Natural killer cell (primary cell): ENCODE data around the gene PRKCB. TPM values are rescaled to one million over a fixed set of nuclear protein-coding genes. Genes with fewer than 3 reads are reported as not detected.
A peak's percentile ranks its signal among the peaks of the same experiment; 100 is the strongest.

ENCODE experiments used
- ATAC-seq, 3 donors: fragments of 150-1000 bp in 2 of 3; fragments of 200-7000 bp in 1 of 3; cut with Tn5 transposase; 1 replicate in 1 of 3; 2 replicates in 2 of 3; pipeline ENCODE4 v1.10.0; 2021; ENCODE audit warnings: mild to moderate bottlenecking in 2 of 3, moderate library complexity in 2 of 3
- DNase-seq, 2 donors: peaks; one replicate each; pipeline versions ENCODE4 v3.0.0 to v3.0.0-alpha.2; 2013 to 2021; ENCODE audit warnings: mixed read lengths in 1 of 2
- H3K27ac ChIP-seq: one replicate; pipeline ENCODE4 v1.5.1; 2013; ENCODE audit warnings: mild to moderate bottlenecking, low read length
- H3K27me3 ChIP-seq: one replicate; pipeline ENCODE4 v1.6.1; 2013; ENCODE audit warnings: low read length; ENCODE audit not compliant: control insufficient read depth, insufficient read depth
- H3K36me3 ChIP-seq: one replicate; pipeline ENCODE4 v1.6.1; 2013; ENCODE audit warnings: low read length; ENCODE audit not compliant: control insufficient read depth, insufficient read depth
- H3K4me1 ChIP-seq: one replicate; pipeline ENCODE4 v1.6.1; 2013; ENCODE audit warnings: low read length; ENCODE audit not compliant: control insufficient read depth, insufficient read depth
- H3K4me3 ChIP-seq: one replicate; pipeline ENCODE4 v1.5.1; 2013; ENCODE audit warnings: low read length
- H3K9me3 ChIP-seq: one replicate; pipeline ENCODE4 v1.6.1; 2013; ENCODE audit warnings: low read length; ENCODE audit not compliant: control insufficient read depth, insufficient read depth
- H3K27ac Mint-ChIP-seq, 2 donors: one replicate each; pipeline ENCODE4 v1.8.0; 2022; ENCODE audit warnings: mild to moderate bottlenecking in 2 of 2, mixed read lengths in 2 of 2, moderate library complexity in 1 of 2
- H3K27me3 Mint-ChIP-seq, 2 donors: one replicate each; pipeline ENCODE4 v1.8.0; 2022; ENCODE audit warnings: low read depth in 2 of 2, mixed read lengths in 2 of 2
- H3K36me3 Mint-ChIP-seq: one replicate; pipeline ENCODE4 v1.8.0; 2022; ENCODE audit warnings: mixed read lengths
- H3K4me1 Mint-ChIP-seq, 2 donors: one replicate each; pipeline ENCODE4 v1.8.0; 2022; ENCODE audit warnings: mixed read lengths in 2 of 2
- H3K4me3 Mint-ChIP-seq: one replicate; pipeline ENCODE4 v1.8.0; 2022; ENCODE audit warnings: mild to moderate bottlenecking, moderate library complexity, mixed read lengths
- H3K9me3 Mint-ChIP-seq, 2 donors: one replicate each; pipeline ENCODE4 v1.8.0; 2022; ENCODE audit warnings: mixed read lengths in 2 of 2
- WGBS: methylation state at CpG from one replicate; pipeline ENCODE4 v1.1.7; 2013; ENCODE audit warnings: missing lambda C conversion rate; ENCODE audit not compliant: insufficient coverage; 5-methylcytosine and 5-hydroxymethylcytosine counted together
- intact Hi-C: fragments of 100-400 bp; cut with micrococcal nuclease; formaldehyde crosslinking; loops from one replicate; pipeline ENCODE4 v1.14.2; 2022
- total RNA-seq, 4 donors: library from RNA; stranded (reverse); fragments of 120-200 nt in 1 of 4; gene quantifications; one replicate each; pipeline versions ENCODE4 v1.2.3 to v1.2.4, GENCODE V29; 2013 to 2022
- TF ChIP-seq, protein P1 (sequence below): fragments of 200-600 bp; IDR thresholded peaks from one replicate; pipeline ENCODE4 v1.8.0; 2022; ENCODE audit warnings: antibody characterized with exemption

PRKCB gene
- total RNA-seq, 3 donors from 2014 or later (not counting 1 experiment from before 2014, with no cell fraction given), result 182 to 222 (median 183) TPM

DNA sequence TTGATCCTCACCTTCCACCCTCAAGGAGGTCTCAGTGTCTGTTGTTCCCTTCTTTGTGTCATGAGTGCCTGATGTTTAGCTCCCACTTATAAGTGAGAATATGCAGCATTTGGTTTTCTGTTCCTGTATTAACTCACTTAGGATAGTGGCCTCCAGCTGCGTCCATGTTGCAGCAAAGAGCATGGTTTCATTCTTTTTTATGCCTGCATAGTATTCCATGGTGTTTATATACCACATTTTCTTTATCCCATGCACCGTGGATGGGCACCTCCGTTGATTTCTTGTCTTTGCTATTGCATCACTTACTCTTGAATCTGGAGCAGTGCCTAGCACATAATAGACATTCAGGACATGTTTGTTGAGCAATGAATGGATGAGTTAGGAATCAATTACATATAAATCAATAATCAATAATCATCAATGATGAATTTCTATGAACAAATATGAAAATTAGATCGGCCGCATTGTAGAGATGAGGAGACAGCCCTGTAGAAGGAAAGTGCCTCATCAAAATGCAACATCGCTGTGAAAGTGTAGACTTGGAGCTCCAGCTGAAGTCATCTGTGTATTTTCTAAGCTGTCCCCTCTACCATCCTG is 129.5 kb downstream of the PRKCB start:
- H3K36me3 Mint-ChIP-seq, result no peaks in the 10 kb centered on the region
- ATAC-seq, result no peak
- Histone ChIP-seq H3K9me3 (no peaks in the 10 kb centered on the region), H3K4me3 (no peak overlapping the region), H3K27me3 (no peaks in the 10 kb centered on the region), H3K4me1 (peaks cover 20% of the 10 kb centered on the region), H3K27ac (no peak overlapping the region), H3K36me3 (peaks cover 13% of the 10 kb centered on the region)
- H3K4me3 Mint-ChIP-seq, result no peak overlapping the region
- peaks cover 67 to 70% of the 10 kb centered on the region in 2 donors for H3K4me1 Mint-ChIP-seq
- 100% methylated on average over 6 of the region's 6 CpGs for WGBS
- DNase-seq, result no peak
- peak overlapping the region; percentile 9 to 43 for H3K27ac Mint-ChIP-seq
- no peaks in the 10 kb centered on the region for H3K27me3 Mint-ChIP-seq
- no peaks in the 10 kb centered on the region for H3K9me3 Mint-ChIP-seq
- TF ChIP-seq, protein P1, sequence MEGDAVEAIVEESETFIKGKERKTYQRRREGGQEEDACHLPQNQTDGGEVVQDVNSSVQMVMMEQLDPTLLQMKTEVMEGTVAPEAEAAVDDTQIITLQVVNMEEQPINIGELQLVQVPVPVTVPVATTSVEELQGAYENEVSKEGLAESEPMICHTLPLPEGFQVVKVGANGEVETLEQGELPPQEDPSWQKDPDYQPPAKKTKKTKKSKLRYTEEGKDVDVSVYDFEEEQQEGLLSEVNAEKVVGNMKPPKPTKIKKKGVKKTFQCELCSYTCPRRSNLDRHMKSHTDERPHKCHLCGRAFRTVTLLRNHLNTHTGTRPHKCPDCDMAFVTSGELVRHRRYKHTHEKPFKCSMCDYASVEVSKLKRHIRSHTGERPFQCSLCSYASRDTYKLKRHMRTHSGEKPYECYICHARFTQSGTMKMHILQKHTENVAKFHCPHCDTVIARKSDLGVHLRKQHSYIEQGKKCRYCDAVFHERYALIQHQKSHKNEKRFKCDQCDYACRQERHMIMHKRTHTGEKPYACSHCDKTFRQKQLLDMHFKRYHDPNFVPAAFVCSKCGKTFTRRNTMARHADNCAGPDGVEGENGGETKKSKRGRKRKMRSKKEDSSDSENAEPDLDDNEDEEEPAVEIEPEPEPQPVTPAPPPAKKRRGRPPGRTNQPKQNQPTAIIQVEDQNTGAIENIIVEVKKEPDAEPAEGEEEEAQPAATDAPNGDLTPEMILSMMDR, result no peak
- intact Hi-C loops, result no loop called here

DNA sequence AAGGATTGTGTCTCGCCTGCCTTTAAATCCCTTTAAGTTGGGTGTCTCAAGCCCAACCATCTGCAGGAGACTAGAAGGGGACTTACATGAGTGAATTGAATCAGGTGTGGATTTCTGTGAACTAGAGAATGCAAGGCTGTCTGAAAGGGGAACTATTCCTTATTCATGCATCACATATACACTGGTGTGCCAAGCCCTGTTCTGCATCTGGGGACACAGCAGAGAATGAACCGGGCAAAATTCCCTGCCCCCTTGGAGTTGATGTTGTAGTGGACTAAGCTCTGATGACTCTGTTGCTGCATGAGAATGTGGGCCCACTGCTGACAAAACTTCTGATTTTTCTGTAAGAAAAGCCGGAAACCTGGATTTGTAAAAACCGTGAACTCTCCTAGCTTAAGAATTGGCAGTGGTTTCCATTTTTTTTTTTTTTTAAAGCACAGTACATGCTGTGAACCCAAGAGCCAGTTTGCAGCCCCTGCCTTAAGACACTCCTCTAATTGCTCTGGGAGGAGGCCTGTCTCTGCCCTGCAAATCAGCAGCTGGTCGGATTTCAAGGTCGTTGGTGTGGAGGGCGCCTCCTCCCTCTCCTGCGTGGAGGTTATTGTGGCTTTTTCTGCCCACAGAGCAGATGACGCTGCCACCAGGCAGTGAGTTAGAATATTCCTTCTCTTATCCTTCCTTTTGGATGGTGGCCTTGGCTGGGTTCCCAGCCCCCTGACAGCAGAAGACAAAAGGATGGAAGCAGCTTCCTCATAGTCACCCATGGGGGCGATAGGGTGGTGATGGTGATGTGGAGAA is 131.0 kb downstream of the PRKCB start:
- H3K36me3 Mint-ChIP-seq, result no peaks in the 10 kb centered on the region
- no peak overlapping the region for H3K27ac ChIP-seq
- WGBS, result 37% methylated on average over 10 of the region's 10 CpGs
- H3K36me3 ChIP-seq, result peaks cover 14% of the 10 kb centered on the region
- H3K4me3 ChIP-seq, result no peak overlapping the region
- H3K4me1 Mint-ChIP-seq, result peaks cover 51 to 66% of the 10 kb centered on the region in 2 donors
- H3K4me1 ChIP-seq, result peaks cover 20% of the 10 kb centered on the region
- H3K4me3 Mint-ChIP-seq, result no peak overlapping the region
- ATAC-seq, result peak in 2 of 3 donors; percentile 36 to 54
- no peaks in the 10 kb centered on the region for H3K27me3 Mint-ChIP-seq
- H3K9me3 Mint-ChIP-seq, result no peaks in the 10 kb centered on the region
- intact Hi-C loops, result no loop called here
- TF ChIP-seq, protein P1, result no peak
- peak in 1 of 2 donors; percentile 25 for DNase-seq
- H3K27me3 ChIP-seq, result no peaks in the 10 kb centered on the region
- H3K9me3 ChIP-seq, result no peaks in the 10 kb centered on the region
- peak overlapping the region in 1 of 2 donors; percentile 62 for H3K27ac Mint-ChIP-seq

DNA sequence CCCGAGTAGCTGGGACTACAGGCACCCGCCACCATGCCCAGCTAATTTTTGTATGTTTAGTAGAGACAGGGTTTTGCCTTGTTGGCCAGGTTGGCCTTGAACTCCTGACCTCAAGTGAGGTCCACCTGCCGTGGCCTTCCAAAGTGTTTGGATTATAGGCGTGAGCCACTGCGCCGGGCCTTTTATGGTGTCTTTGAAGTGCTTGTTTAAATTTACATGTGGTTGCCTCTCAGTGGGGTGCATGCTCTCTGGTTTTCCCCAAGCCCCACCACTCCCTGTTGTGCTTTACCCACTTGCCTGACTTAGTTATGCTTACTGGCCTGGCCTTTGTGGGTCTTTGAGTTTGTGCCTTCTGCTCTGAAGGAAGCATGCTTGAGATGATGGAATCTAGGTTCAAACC is 132.0 kb downstream of the PRKCB start:
- Mint-ChIP-seq H3K9me3 (no peaks in the 10 kb centered on the region), H3K4me3 (no peak overlapping the region), H3K4me1 (peaks cover 50 to 62% of the 10 kb centered on the region in 2 donors), H3K27me3 (no peaks in the 10 kb centered on the region), H3K36me3 (no peaks in the 10 kb centered on the region), H3K27ac (peak overlapping the region in 1 of 2 donors; percentile 46)
- Histone ChIP-seq H3K36me3 (peaks cover 14% of the 10 kb centered on the region), H3K4me1 (peaks cover 20% of the 10 kb centered on the region), H3K4me3 (no peak overlapping the region), H3K27me3 (no peaks in the 10 kb centered on the region), H3K9me3 (no peaks in the 10 kb centered on the region), H3K27ac (no peak overlapping the region)
- DNase-seq, result no peak
- intact Hi-C loops, result no loop called here
- WGBS, result 91% methylated on average over 5 of the region's 6 CpGs
- TF ChIP-seq, protein P1, result no peak
- ATAC-seq, result no peak
